Fibroblast of peridontal ligament (primary cell): ENCODE data around the gene OR2K2.
"Not testable (repeated sequence)": the region's sequence is repeated elsewhere in the genome, so short reads cannot be mapped to it uniquely, and the experiment has no call there.

Source experiments
- DNase-seq: peaks from one replicate; pipeline ENCODE4 v3.0.0-alpha.2; 2010; ENCODE audit errors: extremely low read depth

The OR2K2 gene

DNA sequence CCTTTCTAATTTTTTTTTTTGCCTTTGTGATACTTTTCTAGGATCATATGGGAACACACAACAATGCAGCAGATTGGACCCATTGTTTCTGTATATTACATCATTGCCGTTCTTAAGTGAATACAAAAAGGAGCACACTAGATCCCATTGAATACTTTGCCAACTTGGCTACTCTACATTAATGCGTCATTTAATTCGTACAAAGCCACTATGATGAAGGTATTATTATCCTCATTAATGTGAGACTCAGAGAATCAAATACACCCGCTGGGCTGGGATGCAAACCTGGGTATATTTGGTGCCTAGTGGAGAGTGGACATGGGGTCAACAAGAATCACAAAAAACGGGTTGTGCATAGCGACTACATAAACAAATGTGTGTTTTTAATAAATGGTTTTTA, 31.9 kb downstream of the OR2K2 start:
- DNase-seq: no peak

DNA sequence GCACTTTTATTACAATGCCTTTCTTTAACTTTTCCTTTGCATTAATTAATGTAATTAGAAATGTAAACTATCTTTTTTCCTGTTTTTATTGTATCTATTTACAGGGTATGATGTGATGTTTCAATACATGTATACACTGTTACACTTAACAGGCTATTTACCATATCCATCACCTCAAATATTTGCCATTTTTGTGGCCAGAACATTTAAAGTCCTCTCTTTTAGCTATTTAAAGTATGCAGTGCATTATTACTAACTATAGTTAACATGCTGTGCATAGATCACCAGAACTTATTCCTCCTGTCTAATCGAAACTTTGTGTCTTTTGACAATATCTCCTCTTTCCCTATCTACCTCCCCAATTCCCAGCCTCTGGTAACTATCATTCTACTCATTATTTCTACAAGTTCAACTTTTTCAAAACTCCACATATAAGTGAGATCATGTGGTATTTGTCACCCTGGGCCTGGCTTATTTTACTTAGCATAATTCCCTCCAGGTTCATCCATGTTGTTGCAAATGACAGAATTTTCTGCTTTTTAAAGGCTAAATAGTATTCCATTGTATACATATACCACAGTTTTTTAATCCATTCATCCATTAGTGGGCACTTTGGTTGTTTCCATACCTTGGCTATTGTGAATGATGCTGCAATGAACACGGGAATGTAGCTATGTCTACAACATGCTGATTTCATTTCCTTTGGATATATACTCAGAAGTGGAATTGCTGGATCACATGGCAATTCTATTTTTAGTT, 32.8 kb downstream of the OR2K2 start:
- no peak for DNase-seq

DNA sequence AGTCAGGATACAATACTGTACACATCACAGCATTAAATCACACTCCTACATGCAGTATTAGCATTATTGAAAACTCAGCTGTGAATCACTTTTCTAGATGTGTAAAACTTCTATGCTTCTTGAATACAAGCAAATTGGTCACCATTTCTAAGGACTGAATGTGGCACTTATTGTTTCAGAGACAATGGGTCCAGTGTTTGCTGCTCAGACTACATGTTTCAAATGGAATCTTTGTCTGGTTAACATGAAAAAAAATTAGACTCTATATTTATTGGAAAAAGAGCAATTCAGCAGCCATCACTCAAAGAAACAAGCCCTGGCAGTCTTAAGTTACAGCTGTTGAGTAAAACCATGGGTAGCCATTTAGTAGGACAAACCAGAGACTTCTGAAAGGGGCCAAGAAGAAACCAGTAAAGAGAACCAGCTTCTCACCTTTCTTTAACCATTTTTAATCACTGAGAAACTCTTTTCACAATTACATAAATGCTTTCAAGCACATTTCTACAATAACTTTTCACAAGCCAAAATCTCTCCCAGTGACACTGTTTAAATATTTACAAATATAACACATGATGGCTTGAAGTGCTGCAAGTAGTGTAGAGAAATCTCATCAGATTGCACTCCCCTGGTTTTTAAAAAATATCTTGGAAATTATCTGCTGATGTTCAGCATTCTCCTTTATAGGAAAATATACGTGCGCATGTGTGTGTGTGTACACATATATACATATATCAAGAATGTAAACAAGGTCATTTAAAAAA, 35.2 kb downstream of the OR2K2 start:
- no peak for DNase-seq

DNA sequence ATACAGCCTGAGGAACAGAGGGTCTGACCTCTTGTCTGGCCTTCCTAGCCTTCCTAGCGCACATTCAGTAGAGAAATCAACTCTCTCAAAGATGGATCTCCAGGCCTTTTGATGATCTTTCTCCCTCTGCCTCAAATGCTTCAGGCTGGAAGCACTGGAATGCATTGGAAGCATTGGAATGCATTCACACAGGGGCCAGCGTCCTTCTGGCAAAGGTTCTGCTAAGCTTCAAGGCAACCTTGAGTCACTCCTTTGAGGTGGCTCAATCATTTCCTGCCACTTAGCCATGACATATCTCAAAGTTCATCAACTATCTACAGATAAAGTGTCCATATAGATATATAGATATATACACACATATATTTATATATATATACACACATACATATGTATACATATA, 42.9 kb downstream of the OR2K2 start:
- peak; percentile 71 for DNase-seq

DNA sequence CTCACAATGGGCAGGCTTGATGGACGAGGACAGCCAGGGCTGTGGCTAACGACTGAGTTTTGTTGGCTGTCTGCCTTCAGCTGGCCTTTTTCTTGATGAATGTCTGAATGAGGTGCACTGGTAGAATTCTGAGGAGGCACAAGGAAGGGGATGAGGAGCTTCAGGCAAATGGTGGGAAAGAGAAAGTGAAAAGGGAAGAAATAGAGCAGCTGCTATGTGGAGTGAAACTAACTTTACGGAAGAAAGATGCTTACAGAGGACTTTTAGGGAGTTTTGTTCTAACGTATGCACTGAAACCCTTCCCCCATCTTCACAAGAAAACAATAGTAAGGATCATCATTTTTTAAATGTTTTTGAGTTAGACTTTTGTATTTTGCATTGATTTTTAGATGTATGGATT, 45.3 kb downstream of the OR2K2 start:
- no peak for DNase-seq

DNA sequence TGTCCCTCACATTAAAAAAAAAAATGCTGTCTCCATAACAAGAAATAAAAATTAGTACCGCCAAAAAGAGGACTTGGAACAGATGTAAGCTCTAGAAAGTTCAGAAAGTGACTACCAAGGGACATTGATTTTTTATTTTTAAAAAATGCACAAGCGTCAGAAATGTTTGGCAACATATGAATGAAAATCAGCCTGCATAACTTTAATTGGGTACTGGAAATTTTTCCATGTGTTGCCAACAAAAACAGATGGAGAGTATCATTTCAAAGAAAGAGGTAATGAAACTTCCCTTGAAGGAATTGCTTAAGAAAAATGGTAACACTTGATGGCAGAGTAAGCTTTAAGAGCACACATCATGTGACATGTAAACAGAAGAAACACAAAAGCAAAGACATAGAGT, 47.2 kb downstream of the OR2K2 start:
- peak; percentile 15 for DNase-seq

DNA sequence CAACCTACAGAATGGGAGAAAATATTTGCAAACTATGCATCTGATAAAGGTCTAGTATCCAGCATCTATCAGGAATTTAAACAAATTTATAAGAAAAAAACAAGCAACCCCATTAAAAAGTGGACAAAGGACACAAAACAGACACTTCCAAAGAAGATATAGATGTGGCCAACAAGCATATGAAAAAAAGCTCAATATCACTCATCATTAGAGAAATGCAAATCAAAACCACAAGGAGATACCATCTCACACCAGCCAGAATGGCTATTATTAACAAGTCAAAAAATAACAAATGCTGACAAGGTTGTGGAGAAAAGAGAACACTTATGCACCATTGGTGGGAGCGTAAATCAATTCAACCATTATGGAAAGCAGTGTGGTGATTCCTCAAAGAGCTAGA, 49.2 kb downstream of the OR2K2 start:
- DNase-seq: not testable (repeated sequence)
